WTC11 (cell line): ENCODE measurements around the gene SEMA4G.

Experiments used
- ATF1 ChIP-seq: sonication (generic); formaldehyde crosslinking; IDR thresholded peaks from 2 replicates; pipeline ENCODE4 v1.8.1; 2023; ENCODE audit warnings: mild to moderate bottlenecking, moderate library complexity, missing genetic modification reagents
- NR2C2 ChIP-seq: sonication (generic); formaldehyde crosslinking; IDR thresholded peaks from 2 replicates; pipeline ENCODE4 v1.8.0; 2022; ENCODE audit warnings: mild to moderate bottlenecking, missing genetic modification reagents
- TCF7 ChIP-seq: sonication (generic); formaldehyde crosslinking; IDR thresholded peaks from 2 replicates; pipeline ENCODE4 v1.8.0; 2022; ENCODE audit warnings: mild to moderate bottlenecking, low read depth, missing genetic modification reagents, moderate library complexity
- TEAD4 ChIP-seq: sonication (generic); formaldehyde crosslinking; IDR thresholded peaks from 2 replicates; pipeline ENCODE4 v1.8.0; 2022; ENCODE audit warnings: mild to moderate bottlenecking, missing genetic modification reagents
- ZNF138 ChIP-seq: sonication (generic); formaldehyde crosslinking; conservative IDR thresholded peaks from 2 replicates; pipeline ENCODE4 v1.8.1; 2022; ENCODE audit warnings: mild to moderate bottlenecking, moderate library complexity, missing genetic modification reagents
- TF ChIP-seq, protein P1 (sequence below): sonication (generic); formaldehyde crosslinking; IDR thresholded peaks from 2 replicates; pipeline ENCODE4 v1.8.0; 2022; ENCODE audit warnings: mild to moderate bottlenecking, missing genetic modification reagents
- TF ChIP-seq, protein P2 (sequence below): sonication (generic); formaldehyde crosslinking; IDR thresholded peaks from 2 replicates; pipeline ENCODE4 v1.8.0; 2022; ENCODE audit warnings: mild to moderate bottlenecking, missing genetic modification reagents
- TF ChIP-seq, protein P3 (sequence below): fragments of 250-450 bp; sonication (Bioruptor Pico); IDR thresholded peaks from 2 replicates; pipeline ENCODE4 v1.8.0; 2021; ENCODE audit warnings: mild to moderate bottlenecking
- TF ChIP-seq, protein P4 (sequence below): fragments of 200-600 bp; IDR thresholded peaks from 2 replicates; pipeline ENCODE4 v1.8.0; 2022; ENCODE audit warnings: antibody characterized with exemption

DNA sequence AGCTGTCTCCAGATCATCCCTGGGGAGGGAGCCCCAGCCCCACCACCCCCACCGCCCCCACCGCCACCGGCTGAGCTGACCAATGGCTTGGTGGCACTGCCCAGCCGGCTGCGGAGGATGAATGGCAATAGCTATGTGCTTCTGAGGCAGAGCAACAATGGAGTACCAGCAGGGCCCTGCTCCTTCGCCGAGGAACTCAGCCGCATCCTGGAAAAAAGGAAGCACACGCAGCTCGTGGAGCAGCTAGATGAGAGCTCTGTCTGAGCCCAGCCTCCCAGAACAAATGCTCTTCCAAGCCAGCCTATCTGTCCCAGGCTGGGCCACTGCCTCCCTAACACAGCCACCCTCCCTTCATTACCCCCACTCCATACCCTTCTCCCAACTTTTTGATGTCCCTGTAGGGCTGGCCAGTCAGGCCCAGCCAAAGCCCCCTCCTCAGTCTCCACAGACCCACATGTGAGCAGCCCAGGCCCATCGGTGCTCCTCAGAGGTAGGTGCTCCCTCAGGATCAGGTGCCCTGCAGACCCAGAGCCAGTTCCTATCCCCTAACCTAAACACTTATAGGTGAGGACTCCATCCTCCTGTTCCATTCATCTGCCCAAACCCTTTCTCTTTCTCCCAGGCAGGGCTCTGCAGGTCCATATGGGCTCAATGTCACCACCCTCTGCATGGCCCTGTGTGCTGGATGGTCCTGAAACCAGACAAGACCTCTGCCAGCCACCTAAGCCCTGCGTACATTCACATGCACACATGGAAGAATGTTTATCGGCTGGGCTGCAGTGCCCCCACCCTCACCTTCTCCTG is 14.8 kb downstream of the SEMA4G start:
- TF ChIP-seq, protein P1, sequence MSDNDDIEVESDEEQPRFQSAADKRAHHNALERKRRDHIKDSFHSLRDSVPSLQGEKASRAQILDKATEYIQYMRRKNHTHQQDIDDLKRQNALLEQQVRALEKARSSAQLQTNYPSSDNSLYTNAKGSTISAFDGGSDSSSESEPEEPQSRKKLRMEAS (CRISPR knock-in tag), result no peak
- TF ChIP-seq, protein P2, sequence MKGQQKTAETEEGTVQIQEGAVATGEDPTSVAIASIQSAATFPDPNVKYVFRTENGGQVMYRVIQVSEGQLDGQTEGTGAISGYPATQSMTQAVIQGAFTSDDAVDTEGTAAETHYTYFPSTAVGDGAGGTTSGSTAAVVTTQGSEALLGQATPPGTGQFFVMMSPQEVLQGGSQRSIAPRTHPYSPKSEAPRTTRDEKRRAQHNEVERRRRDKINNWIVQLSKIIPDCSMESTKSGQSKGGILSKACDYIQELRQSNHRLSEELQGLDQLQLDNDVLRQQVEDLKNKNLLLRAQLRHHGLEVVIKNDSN (CRISPR knock-in tag), result no peak
- TF ChIP-seq, protein P3, sequence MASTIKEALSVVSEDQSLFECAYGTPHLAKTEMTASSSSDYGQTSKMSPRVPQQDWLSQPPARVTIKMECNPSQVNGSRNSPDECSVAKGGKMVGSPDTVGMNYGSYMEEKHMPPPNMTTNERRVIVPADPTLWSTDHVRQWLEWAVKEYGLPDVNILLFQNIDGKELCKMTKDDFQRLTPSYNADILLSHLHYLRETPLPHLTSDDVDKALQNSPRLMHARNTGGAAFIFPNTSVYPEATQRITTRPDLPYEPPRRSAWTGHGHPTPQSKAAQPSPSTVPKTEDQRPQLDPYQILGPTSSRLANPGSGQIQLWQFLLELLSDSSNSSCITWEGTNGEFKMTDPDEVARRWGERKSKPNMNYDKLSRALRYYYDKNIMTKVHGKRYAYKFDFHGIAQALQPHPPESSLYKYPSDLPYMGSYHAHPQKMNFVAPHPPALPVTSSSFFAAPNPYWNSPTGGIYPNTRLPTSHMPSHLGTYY (CRISPR knock-in tag), result no peak
- TF ChIP-seq, protein P4, sequence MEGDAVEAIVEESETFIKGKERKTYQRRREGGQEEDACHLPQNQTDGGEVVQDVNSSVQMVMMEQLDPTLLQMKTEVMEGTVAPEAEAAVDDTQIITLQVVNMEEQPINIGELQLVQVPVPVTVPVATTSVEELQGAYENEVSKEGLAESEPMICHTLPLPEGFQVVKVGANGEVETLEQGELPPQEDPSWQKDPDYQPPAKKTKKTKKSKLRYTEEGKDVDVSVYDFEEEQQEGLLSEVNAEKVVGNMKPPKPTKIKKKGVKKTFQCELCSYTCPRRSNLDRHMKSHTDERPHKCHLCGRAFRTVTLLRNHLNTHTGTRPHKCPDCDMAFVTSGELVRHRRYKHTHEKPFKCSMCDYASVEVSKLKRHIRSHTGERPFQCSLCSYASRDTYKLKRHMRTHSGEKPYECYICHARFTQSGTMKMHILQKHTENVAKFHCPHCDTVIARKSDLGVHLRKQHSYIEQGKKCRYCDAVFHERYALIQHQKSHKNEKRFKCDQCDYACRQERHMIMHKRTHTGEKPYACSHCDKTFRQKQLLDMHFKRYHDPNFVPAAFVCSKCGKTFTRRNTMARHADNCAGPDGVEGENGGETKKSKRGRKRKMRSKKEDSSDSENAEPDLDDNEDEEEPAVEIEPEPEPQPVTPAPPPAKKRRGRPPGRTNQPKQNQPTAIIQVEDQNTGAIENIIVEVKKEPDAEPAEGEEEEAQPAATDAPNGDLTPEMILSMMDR, result no peak
- TF ChIP-seq NR2C2 (CRISPR knock-in tag) (no peak), TCF7 (CRISPR knock-in tag) (no peak), TEAD4 (CRISPR knock-in tag) (no peak), ATF1 (CRISPR knock-in tag) (no peak), ZNF138 (CRISPR knock-in tag) (no peak)
